DND-41 (cell line): ENCODE results near the gene PAXIP1.

Experiments used
- ATAC-seq: fragments of 200-7000 bp; cut with Tn5 transposase; 3 replicates; pipeline ENCODE4 v1.9.1; 2021; ENCODE audit warnings: low read depth; ENCODE audit not compliant: insufficient read depth
- DNase-seq: peaks from one replicate; pipeline ENCODE4 v3.0.0-alpha.2; 2020
- H2AFZ ChIP-seq: 2 replicates; pipeline ENCODE4 v1.6.0; 2012; ENCODE audit warnings: low read depth, low read length
- H3K27ac ChIP-seq: 2 replicates; pipeline ENCODE4 v1.5.1; 2012; ENCODE audit warnings: low read length, inconsistent platforms
- H3K27me3 ChIP-seq: fragments of 200-600 bp; sonication (generic); 2 replicates; pipeline ENCODE4 v1.6.0; 2012; ENCODE audit warnings: low read length, mild to moderate bottlenecking, inconsistent platforms; ENCODE audit not compliant: insufficient read depth, poor library complexity
- H3K36me3 ChIP-seq: 2 replicates; pipeline ENCODE4 v1.5.1; 2012; ENCODE audit warnings: low read length, inconsistent platforms; ENCODE audit not compliant: insufficient read depth
- H3K4me1 ChIP-seq: 2 replicates; pipeline ENCODE4 v1.5.1; 2012; ENCODE audit warnings: mild to moderate bottlenecking, low read length; ENCODE audit not compliant: insufficient read depth
- H3K4me2 ChIP-seq: 2 replicates; pipeline ENCODE4 v1.6.0; 2012; ENCODE audit warnings: mild to moderate bottlenecking, moderate library complexity, low read length, inconsistent platforms; ENCODE audit not compliant: insufficient read depth
- H3K4me3 ChIP-seq, 2 experiments: fragments of 200-600 bp in 1 of 2; shearing (Covaris generic) in 1 of 2; 2 replicates each; pipeline ENCODE4 v1.5.1; 2012 to 2016; ENCODE audit warnings: inconsistent platforms in 2 of 2, low read length in 2 of 2, mild to moderate bottlenecking in 2 of 2, low read depth in 1 of 2, moderate library complexity in 1 of 2
- H3K79me2 ChIP-seq: 2 replicates; pipeline ENCODE4 v1.6.0; 2012; ENCODE audit warnings: low read length, inconsistent platforms; ENCODE audit not compliant: insufficient read depth
- H3K9ac ChIP-seq: 2 replicates; pipeline ENCODE4 v1.6.0; 2012; ENCODE audit warnings: low read depth, mild to moderate bottlenecking, inconsistent platforms, low read length, moderate library complexity
- H3K9me3 ChIP-seq: 2 replicates; pipeline ENCODE4 v1.5.1; 2012; ENCODE audit warnings: low read length, moderate library complexity, mild to moderate bottlenecking, inconsistent platforms; ENCODE audit not compliant: insufficient read depth, severe bottlenecking
- H4K20me1 ChIP-seq: 2 replicates; pipeline ENCODE4 v1.6.0; 2012; ENCODE audit warnings: low read length; ENCODE audit not compliant: insufficient read depth
- EZH2 ChIP-seq: IDR thresholded peaks from 3 replicates; pipeline ENCODE4 v1.6.1; 2012; ENCODE audit warnings: borderline replicate concordance, low read depth, mild to moderate bottlenecking, moderate library complexity, low read length, inconsistent platforms; ENCODE audit not compliant: severe bottlenecking
- TF ChIP-seq, protein P1 (sequence below): IDR thresholded peaks from 2 replicates; pipeline ENCODE4 v1.5.1; 2012; ENCODE audit warnings: borderline replicate concordance, low read length, moderate library complexity, mild to moderate bottlenecking; ENCODE audit not compliant: poor library complexity, severe bottlenecking; ENCODE audit errors: extremely low read depth

The PAXIP1 gene

DNA sequence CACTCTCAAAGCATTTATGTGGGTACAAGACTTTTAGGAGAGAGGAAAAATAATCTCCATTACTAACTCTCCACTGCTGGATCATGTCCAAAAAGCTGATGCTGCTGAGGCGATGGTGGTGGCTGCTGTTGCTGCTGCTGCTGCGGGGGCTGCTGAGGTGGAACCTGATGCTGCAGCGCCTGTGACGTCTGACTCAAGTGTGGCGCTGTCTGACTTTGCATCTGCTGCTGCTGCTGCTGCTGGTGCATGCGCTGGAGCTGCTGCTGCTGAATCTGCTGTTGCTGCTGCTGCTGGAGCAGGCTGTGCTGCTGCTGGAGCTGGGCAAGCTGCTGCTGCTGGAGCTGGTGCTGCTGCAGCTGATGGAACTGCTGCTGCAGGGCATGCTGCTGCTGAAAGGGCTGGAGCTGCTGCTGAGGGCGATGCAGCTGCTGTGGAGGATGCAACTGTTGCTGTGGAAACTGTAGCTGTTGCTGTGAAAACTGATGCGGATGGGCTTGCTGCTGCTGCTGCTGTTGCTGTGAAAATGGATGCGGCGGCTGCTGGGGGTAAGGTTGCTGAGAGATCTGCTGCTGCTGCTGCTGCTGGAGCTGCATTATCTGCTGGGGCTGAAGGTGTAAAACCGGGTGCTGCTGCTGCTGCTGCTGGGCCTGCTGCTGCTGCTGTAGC is 34.5 kb downstream of the PAXIP1 start:
- no peaks in the 10 kb centered on the region for H3K27me3 ChIP-seq

DNA sequence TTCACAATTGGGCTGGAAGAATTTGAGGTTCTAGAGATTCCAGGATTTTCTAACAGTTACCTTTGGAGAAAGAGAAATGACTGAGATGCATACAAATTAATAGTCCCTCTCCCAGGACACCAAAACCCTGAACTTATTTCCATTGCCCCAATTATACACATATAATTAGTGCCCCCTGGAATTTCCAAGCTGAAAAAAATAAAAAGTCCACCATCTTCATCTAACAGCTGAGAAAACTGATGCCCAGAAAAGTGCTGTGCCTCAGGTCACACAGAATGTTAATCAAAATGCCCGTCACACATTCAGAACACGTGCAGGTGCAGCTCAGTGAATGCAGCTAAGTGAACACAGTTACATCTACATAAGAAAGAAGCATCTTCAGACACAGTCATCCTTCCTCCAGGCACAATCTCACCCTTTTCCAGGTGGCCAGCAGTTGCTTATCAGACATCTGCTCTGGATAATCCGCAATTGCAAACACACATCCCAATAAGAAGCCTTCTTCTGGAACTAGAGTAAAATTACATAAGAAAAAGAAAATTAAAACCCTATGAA is 35.4 kb downstream of the PAXIP1 start:
- ATAC-seq (no peak), DNase-seq (no peak)
- Histone ChIP-seq H4K20me1 (peaks cover 30% of the 10 kb centered on the region), H3K27ac (no peak overlapping the region), H3K4me2 (no peak overlapping the region), H2AFZ (no peak overlapping the region), H3K27me3 (no peaks in the 10 kb centered on the region), H3K79me2 (peaks cover 18% of the 10 kb centered on the region), H3K4me1 (no peaks in the 10 kb centered on the region), H3K9ac (no peak overlapping the region), H3K9me3 (no peaks in the 10 kb centered on the region), H3K36me3 (peaks cover 95% of the 10 kb centered on the region), H3K4me3 (no peak overlapping the region)
- TF ChIP-seq EZH2 = no peak
- TF ChIP-seq, protein P1, sequence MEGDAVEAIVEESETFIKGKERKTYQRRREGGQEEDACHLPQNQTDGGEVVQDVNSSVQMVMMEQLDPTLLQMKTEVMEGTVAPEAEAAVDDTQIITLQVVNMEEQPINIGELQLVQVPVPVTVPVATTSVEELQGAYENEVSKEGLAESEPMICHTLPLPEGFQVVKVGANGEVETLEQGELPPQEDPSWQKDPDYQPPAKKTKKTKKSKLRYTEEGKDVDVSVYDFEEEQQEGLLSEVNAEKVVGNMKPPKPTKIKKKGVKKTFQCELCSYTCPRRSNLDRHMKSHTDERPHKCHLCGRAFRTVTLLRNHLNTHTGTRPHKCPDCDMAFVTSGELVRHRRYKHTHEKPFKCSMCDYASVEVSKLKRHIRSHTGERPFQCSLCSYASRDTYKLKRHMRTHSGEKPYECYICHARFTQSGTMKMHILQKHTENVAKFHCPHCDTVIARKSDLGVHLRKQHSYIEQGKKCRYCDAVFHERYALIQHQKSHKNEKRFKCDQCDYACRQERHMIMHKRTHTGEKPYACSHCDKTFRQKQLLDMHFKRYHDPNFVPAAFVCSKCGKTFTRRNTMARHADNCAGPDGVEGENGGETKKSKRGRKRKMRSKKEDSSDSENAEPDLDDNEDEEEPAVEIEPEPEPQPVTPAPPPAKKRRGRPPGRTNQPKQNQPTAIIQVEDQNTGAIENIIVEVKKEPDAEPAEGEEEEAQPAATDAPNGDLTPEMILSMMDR = no peak

More for the DNA sequence above, 34.5 kb downstream of the PAXIP1 start:
- Histone ChIP-seq H3K9me3 (no peaks in the 10 kb centered on the region), H4K20me1 (peaks cover 35% of the 10 kb centered on the region), H3K27ac (no peak overlapping the region), H3K9ac (no peak overlapping the region), H3K4me2 (no peak overlapping the region), H2AFZ (no peak overlapping the region), H3K79me2 (peaks cover 28% of the 10 kb centered on the region), H3K4me3 (no peak overlapping the region), H3K36me3 (peaks cover 95% of the 10 kb centered on the region), H3K4me1 (no peaks in the 10 kb centered on the region)
- DNase-seq (no peak), ATAC-seq (no peak)
- TF ChIP-seq EZH2 = no peak
- TF ChIP-seq, protein P1 = no peak

DNA sequence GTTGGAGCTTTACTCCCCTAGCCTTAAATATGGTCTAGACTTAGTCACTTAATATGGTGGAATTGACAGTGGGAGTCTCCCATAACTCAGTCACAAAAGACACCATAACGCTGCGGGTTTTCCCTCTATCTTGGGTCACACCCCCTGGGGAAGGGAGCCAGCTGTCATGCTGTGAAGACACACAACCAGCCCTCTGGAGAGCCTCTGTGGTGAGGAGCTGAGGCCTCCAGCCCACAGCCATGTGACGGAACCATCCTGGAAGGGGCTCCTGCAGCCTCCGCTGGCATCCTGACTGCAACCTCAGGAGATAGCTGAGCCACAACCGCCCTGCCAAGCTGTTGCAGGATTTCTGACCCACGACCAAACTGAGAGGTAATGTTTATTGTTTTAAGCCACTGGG is 37.9 kb downstream of the PAXIP1 start:
- Histone ChIP-seq H3K79me2 (peaks cover 2% of the 10 kb centered on the region; the same call in 1 of the 2 replicates), H3K4me3 (no peak overlapping the region), H3K36me3 (peaks cover 98% of the 10 kb centered on the region), H4K20me1 (peaks cover 20% of the 10 kb centered on the region), H2AFZ (no peak overlapping the region), H3K27ac (no peak overlapping the region), H3K4me2 (no peak overlapping the region), H3K9me3 (no peaks in the 10 kb centered on the region), H3K4me1 (no peaks in the 10 kb centered on the region), H3K27me3 (no peaks in the 10 kb centered on the region), H3K9ac (no peak overlapping the region)
- DNase-seq (no peak), ATAC-seq (no peak)
- TF ChIP-seq, protein P1 = no peak
